ENCODE results near the gene THADA. TPM values are rescaled to one million over a fixed set of nuclear protein-coding genes. Genes with fewer than 3 reads are reported as not detected.

The THADA gene
- total and polyA plus RNA-seq, 2 donors: 11.8 to 20.6 TPM

- no peak for DNase-seq (ENCODE audit: low read depth in 6 of 9, low spot score in 9 of 9)
- WGBS: 43% methylated on average over 13 of the region's 13 CpGs
- Histone ChIP-seq H3K4me3 (ENCODE audit: low read length in 2 of 2) (peak overlapping the region; percentile 2 to 80), H3K9me3 (ENCODE audit: control insufficient read depth in 2 of 2, insufficient read depth in 1 of 2, low read length in 1 of 2) (no peaks in the 10 kb centered on the region), H3K27me3 (ENCODE audit: control insufficient read depth in 2 of 2, insufficient read depth in 1 of 2, low read length in 1 of 2) (no peaks in the 10 kb centered on the region), H3K27ac (ENCODE audit: low read depth in 1 of 2, low read length in 1 of 2) (peak overlapping the region; percentile 99 to 100), H3K4me1 (ENCODE audit: control insufficient read depth in 2 of 2, insufficient read depth in 2 of 2, low read length in 2 of 2) (peaks cover 19 to 53% of the 10 kb centered on the region in 2 donors), H3K36me3 (ENCODE audit: control insufficient read depth in 2 of 2, insufficient read depth in 2 of 2, low read length in 1 of 2) (peaks cover 23 to 25% of the 10 kb centered on the region in 2 donors)
Observed at GRCh38 chr2:43218155-43218701, 377.6 kb downstream of the THADA start.

- Histone ChIP-seq H3K4me1 (ENCODE audit: control insufficient read depth in 2 of 2, insufficient read depth in 2 of 2, low read length in 2 of 2) (peaks cover 26 to 61% of the 10 kb centered on the region in 2 donors), H3K4me3 (ENCODE audit: low read length in 2 of 2) (no peak overlapping the region), H3K9me3 (ENCODE audit: control insufficient read depth in 2 of 2, insufficient read depth in 1 of 2, low read length in 1 of 2) (no peaks in the 10 kb centered on the region), H3K27me3 (ENCODE audit: control insufficient read depth in 2 of 2, insufficient read depth in 1 of 2, low read length in 1 of 2) (no peaks in the 10 kb centered on the region), H3K36me3 (ENCODE audit: control insufficient read depth in 2 of 2, insufficient read depth in 2 of 2, low read length in 1 of 2) (peaks cover 19% of the 10 kb centered on the region in 2 donors), H3K27ac (ENCODE audit: low read depth in 1 of 2, low read length in 1 of 2) (peak overlapping the region; percentile 92 to 99)
- DNase-seq (ENCODE audit: low read depth in 6 of 9, low spot score in 9 of 9): peak in 1 of 9 donors; percentile 61
- WGBS: 43% methylated on average over 11 of the region's 11 CpGs
Observed at GRCh38 chr2:43217228-43218154, 378.3 kb downstream of the THADA start.

DNA sequence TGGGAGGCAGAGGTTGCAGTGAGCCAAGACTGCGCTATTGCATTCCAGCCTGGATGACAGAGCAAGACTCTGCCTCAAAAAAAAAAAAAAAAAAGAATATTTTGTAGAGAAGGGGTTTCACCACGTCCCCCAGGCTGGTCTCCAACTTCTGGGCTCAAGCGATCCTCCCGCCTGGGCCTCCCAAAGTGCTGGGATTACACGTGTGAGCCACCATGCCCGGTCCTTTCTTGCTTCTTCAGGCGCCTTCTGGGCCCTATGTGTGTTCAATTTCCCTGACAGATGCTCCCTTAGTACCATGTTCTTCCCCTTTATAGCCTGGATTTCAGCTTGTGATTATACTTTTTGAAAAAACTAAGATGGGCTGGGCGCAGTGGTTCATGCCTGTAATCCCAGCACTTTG, 379.2 kb downstream of the THADA start:
- WGBS: 97% methylated on average over 8 of the region's 8 CpGs
- Histone ChIP-seq H3K36me3 (ENCODE audit: control insufficient read depth in 2 of 2, insufficient read depth in 2 of 2, low read length in 1 of 2) (peaks cover 10% of the 10 kb centered on the region in 2 donors), H3K27me3 (ENCODE audit: control insufficient read depth in 2 of 2, insufficient read depth in 1 of 2, low read length in 1 of 2) (no peaks in the 10 kb centered on the region), H3K27ac (ENCODE audit: low read depth in 1 of 2, low read length in 1 of 2) (peak overlapping the region in 1 of 2 donors; percentile 18), H3K9me3 (ENCODE audit: control insufficient read depth in 2 of 2, insufficient read depth in 1 of 2, low read length in 1 of 2) (no peaks in the 10 kb centered on the region), H3K4me1 (ENCODE audit: control insufficient read depth in 2 of 2, insufficient read depth in 2 of 2, low read length in 2 of 2) (peaks cover 30 to 61% of the 10 kb centered on the region in 2 donors), H3K4me3 (ENCODE audit: low read length in 2 of 2) (no peak overlapping the region)
- no peak for DNase-seq (ENCODE audit: low read depth in 6 of 9, low spot score in 9 of 9)

- peaks cover 2 to 3% of the 10 kb centered on the region in 2 donors for H3K36me3 ChIP-seq (ENCODE audit: control insufficient read depth in 2 of 2, insufficient read depth in 2 of 2, low read length in 1 of 2)
- H3K9me3 ChIP-seq (ENCODE audit: control insufficient read depth in 2 of 2, insufficient read depth in 1 of 2, low read length in 1 of 2): no peaks in the 10 kb centered on the region
- no peak overlapping the region for H3K4me3 ChIP-seq (ENCODE audit: low read length in 2 of 2)
- peaks cover 34 to 63% of the 10 kb centered on the region in 2 donors for H3K4me1 ChIP-seq (ENCODE audit: control insufficient read depth in 2 of 2, insufficient read depth in 2 of 2, low read length in 2 of 2)
- WGBS: 97% methylated on average over 6 of the region's 6 CpGs
- no peak overlapping the region for H3K27ac ChIP-seq (ENCODE audit: low read depth in 1 of 2, low read length in 1 of 2)
- no peaks in the 10 kb centered on the region for H3K27me3 ChIP-seq (ENCODE audit: control insufficient read depth in 2 of 2, insufficient read depth in 1 of 2, low read length in 1 of 2)
- no peak for DNase-seq (ENCODE audit: low read depth in 6 of 9, low spot score in 9 of 9)
Observed at GRCh38 chr2:43215673-43216255, 380.1 kb downstream of the THADA start.

GRCh38 chr2:43214253-43214652, 381.6 kb downstream of the THADA start:
- peaks cover 44 to 62% of the 10 kb centered on the region in 2 donors for H3K4me1 ChIP-seq (ENCODE audit: control insufficient read depth in 2 of 2, insufficient read depth in 2 of 2, low read length in 2 of 2)
- H3K27ac ChIP-seq (ENCODE audit: low read depth in 1 of 2, low read length in 1 of 2): no peak overlapping the region
- H3K4me3 ChIP-seq (ENCODE audit: low read length in 2 of 2): no peak overlapping the region
- DNase-seq (ENCODE audit: low read depth in 6 of 9, low spot score in 9 of 9): no peak
- no peaks in the 10 kb centered on the region for H3K27me3 ChIP-seq (ENCODE audit: control insufficient read depth in 2 of 2, insufficient read depth in 1 of 2, low read length in 1 of 2)
- 96% methylated on average over 5 of the region's 5 CpGs for WGBS
- H3K9me3 ChIP-seq (ENCODE audit: control insufficient read depth in 2 of 2, insufficient read depth in 1 of 2, low read length in 1 of 2): no peaks in the 10 kb centered on the region
- H3K36me3 ChIP-seq (ENCODE audit: control insufficient read depth in 2 of 2, insufficient read depth in 2 of 2, low read length in 1 of 2): peaks cover 0 to 3% of the 10 kb centered on the region in 2 donors

GRCh38 chr2:43212931-43213330, 382.9 kb downstream of the THADA start:
- no peak for DNase-seq (ENCODE audit: low read depth in 6 of 9, low spot score in 9 of 9)
- Histone ChIP-seq H3K27ac (ENCODE audit: low read depth in 1 of 2, low read length in 1 of 2) (peak overlapping the region; percentile 51 to 84), H3K27me3 (ENCODE audit: control insufficient read depth in 2 of 2, insufficient read depth in 1 of 2, low read length in 1 of 2) (no peaks in the 10 kb centered on the region), H3K36me3 (ENCODE audit: control insufficient read depth in 2 of 2, insufficient read depth in 2 of 2, low read length in 1 of 2) (peaks cover 0 to 3% of the 10 kb centered on the region in 2 donors), H3K9me3 (ENCODE audit: control insufficient read depth in 2 of 2, insufficient read depth in 1 of 2, low read length in 1 of 2) (no peaks in the 10 kb centered on the region), H3K4me3 (ENCODE audit: low read length in 2 of 2) (no peak overlapping the region), H3K4me1 (ENCODE audit: control insufficient read depth in 2 of 2, insufficient read depth in 2 of 2, low read length in 2 of 2) (peaks cover 33 to 62% of the 10 kb centered on the region in 2 donors)
- 50% methylated on average over 3 of the region's 3 CpGs for WGBS

DNA sequence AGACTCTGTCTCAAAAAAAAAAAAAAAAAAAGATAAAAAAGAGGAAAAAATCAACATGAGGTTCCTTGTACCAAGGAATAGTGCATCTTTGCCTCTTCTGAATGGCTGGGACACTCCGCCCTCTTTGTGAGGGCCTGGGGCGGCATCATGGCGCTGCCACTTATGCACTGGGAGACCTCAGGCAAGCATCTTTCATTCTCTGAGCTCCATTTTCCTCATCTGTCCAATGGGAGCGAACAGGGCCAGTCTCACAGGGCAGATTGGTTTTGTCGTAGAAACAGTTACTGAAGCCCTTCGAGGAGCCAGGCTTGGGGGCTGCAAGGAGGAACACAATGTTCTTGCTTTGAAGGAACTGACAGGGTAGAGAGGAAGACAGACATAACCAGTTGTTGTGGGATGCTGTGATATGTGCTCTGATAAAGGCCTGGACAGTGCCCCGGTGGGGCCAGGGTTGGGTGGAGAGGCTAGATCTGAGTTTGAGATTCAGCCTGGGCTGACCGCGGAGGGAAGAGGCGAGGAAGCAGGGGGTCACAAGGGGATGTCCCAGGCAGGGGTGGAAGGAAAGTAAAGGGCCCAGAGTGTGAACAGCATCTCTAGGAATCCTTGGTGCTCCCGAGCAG, 383.5 kb downstream of the THADA start:
- Histone ChIP-seq H3K27me3 (ENCODE audit: control insufficient read depth in 2 of 2, insufficient read depth in 1 of 2, low read length in 1 of 2) (no peaks in the 10 kb centered on the region), H3K27ac (ENCODE audit: low read depth in 1 of 2, low read length in 1 of 2) (peak overlapping the region; percentile 51 to 84), H3K4me3 (ENCODE audit: low read length in 2 of 2) (no peak overlapping the region), H3K4me1 (ENCODE audit: control insufficient read depth in 2 of 2, insufficient read depth in 2 of 2, low read length in 2 of 2) (peaks cover 29 to 62% of the 10 kb centered on the region in 2 donors), H3K36me3 (ENCODE audit: control insufficient read depth in 2 of 2, insufficient read depth in 2 of 2, low read length in 1 of 2) (peaks cover 0 to 3% of the 10 kb centered on the region in 2 donors), H3K9me3 (ENCODE audit: control insufficient read depth in 2 of 2, insufficient read depth in 1 of 2, low read length in 1 of 2) (no peaks in the 10 kb centered on the region)
- peak in 1 of 9 donors; percentile 43 for DNase-seq (ENCODE audit: low read depth in 6 of 9, low spot score in 9 of 9)
- 75% methylated on average over 11 of the region's 11 CpGs for WGBS

DNA sequence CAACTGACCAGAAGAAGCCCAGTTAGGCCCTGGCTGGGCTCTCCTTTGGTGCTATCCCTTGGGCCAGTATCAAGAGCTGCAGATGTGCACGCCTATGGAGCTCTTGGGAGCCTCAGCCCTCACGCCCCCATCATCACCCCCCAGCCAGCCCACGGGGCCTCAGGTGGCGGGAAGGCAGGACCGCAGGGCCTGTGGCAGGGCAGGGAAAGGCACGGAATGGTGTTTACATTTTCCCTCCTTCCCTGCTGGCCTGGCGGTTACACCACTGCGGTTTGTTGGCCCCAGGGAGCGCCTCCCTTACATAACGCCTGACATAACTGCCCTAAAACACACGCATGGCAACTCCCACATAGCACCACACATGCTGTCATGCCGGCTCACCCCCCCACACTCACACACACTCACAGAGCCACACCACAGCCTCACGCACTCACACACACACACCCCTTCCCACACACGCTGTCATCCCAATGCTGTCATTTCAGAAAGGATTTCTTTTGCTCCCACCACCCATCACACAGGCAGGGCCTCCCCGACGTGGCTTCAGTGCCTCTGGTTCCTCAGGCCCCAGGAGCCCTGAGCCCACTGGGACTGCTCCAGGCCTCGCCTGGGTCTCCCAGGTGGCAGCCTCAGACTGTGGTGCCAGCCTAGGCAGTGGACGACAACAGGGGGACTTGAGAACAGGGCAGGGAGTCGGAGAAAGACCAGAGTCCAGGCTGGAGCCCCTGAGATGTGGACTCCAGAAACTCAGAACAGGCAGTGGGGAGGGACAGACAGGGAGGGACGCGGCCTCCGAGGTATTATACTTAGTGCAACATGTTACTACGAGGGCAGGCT, 385.2 kb downstream of the THADA start:
- Histone ChIP-seq H3K36me3 (ENCODE audit: control insufficient read depth in 2 of 2, insufficient read depth in 2 of 2, low read length in 1 of 2) (peaks cover 0 to 3% of the 10 kb centered on the region in 2 donors), H3K9me3 (ENCODE audit: control insufficient read depth in 2 of 2, insufficient read depth in 1 of 2, low read length in 1 of 2) (no peaks in the 10 kb centered on the region), H3K27me3 (ENCODE audit: control insufficient read depth in 2 of 2, insufficient read depth in 1 of 2, low read length in 1 of 2) (no peaks in the 10 kb centered on the region), H3K4me3 (ENCODE audit: low read length in 2 of 2) (no peak overlapping the region), H3K4me1 (ENCODE audit: control insufficient read depth in 2 of 2, insufficient read depth in 2 of 2, low read length in 2 of 2) (peaks cover 29 to 67% of the 10 kb centered on the region in 2 donors), H3K27ac (ENCODE audit: low read depth in 1 of 2, low read length in 1 of 2) (peak overlapping the region; percentile 69 to 74)
- WGBS: 40% methylated on average over 23 of the region's 23 CpGs
- DNase-seq (ENCODE audit: low read depth in 6 of 9, low spot score in 9 of 9): peak in 2 of 9 donors; percentile 53 to 81
